Spleen (tissue), 11 donors: ENCODE data around the gene GREB1. TPM values are rescaled to one million over a fixed set of nuclear protein-coding genes. Genes with fewer than 3 reads are reported as not detected.

Experiments used
- DNase-seq: peaks from one replicate; pipeline ENCODE4 v3.0.0-alpha.2; 2020
- H3K27ac ChIP-seq, 8 donors: fragments of 200-600 bp; sonication (generic) in 7 of 8; 1 replicate in 4 of 8; 2 replicates in 4 of 8; pipeline versions ENCODE4 v1.5.0 to v1.8.0; 2016 to 2021; ENCODE audit warnings: inconsistent platforms in 4 of 8, mild to moderate bottlenecking in 4 of 8, moderate library complexity in 1 of 8
- H3K27me3 ChIP-seq, 7 donors: fragments of 200-600 bp; sonication (generic) in 6 of 7; replicated peaks in 1 of 7; 1 replicate in 4 of 7; 2 replicates in 3 of 7; pipeline versions ENCODE4 v1.5.0 to v1.8.0; 2016 to 2021; ENCODE audit warnings: inconsistent platforms in 3 of 7, mild to moderate bottlenecking in 1 of 7
- H3K36me3 ChIP-seq, 6 donors: fragments of 200-600 bp; sonication (generic) in 5 of 6; 1 replicate in 4 of 6; 2 replicates in 2 of 6; pipeline versions ENCODE4 v1.5.0 to v1.8.0; 2016 to 2021; ENCODE audit warnings: inconsistent platforms in 2 of 6
- H3K4me1 ChIP-seq, 6 donors: fragments of 200-600 bp; sonication (generic) in 5 of 6; 1 replicate in 3 of 6; 2 replicates in 3 of 6; pipeline versions ENCODE4 v1.5.0 to v1.8.0; 2016 to 2021; ENCODE audit warnings: inconsistent platforms in 3 of 6
- H3K4me3 ChIP-seq, 8 donors: fragments of 200-600 bp; sonication (generic) in 7 of 8; 1 replicate in 4 of 8; 2 replicates in 4 of 8; pipeline versions ENCODE4 v1.5.0 to v1.8.0; 2016 to 2021; ENCODE audit warnings: inconsistent platforms in 4 of 8, mild to moderate bottlenecking in 4 of 8, moderate library complexity in 2 of 8
- H3K9me3 ChIP-seq, 8 donors: fragments of 200-600 bp; sonication (generic) in 7 of 8; 1 replicate in 4 of 8; 2 replicates in 4 of 8; pipeline versions ENCODE4 v1.5.0 to v1.8.0; 2016 to 2021; ENCODE audit warnings: inconsistent platforms in 4 of 8
- CTCF ChIP-seq, 11 experiments: fragments of 200-600 bp in 7 of 11; fragments of 450-650 bp in 4 of 11; sonication (generic) in 4 of 11; IDR thresholded peaks in 8 of 11; conservative IDR thresholded peaks in 3 of 11; 1 replicate in 7 of 11; 2 replicates in 4 of 11; pipeline versions ENCODE4 v1.4.0 to v1.8.0; 2016 to 2021; ENCODE audit warnings: antibody characterized with exemption in 11 of 11, inconsistent platforms in 4 of 11, mild to moderate bottlenecking in 1 of 11
- POLR2A ChIP-seq, 3 donors: fragments of 450-650 bp; IDR thresholded peaks; one replicate each; pipeline ENCODE4 v1.5.1; 2017; ENCODE audit warnings: antibody characterized with exemption in 3 of 3, mild to moderate bottlenecking in 1 of 3
- POLR2AphosphoS5 ChIP-seq, 3 donors: sonication (generic); formaldehyde crosslinking; IDR thresholded peaks; one replicate each; pipeline ENCODE4 v1.5.1; 2017; ENCODE audit warnings: antibody characterized with exemption in 3 of 3
- WGBS, 5 donors: extraction: QIAGEN DNeasy Blood & Tissue Kit in 3 of 5; methylation state at CpG; one replicate each; pipeline versions ENCODE4 v1.1.5 to v1.1.7; 2013 to 2018; 5-methylcytosine and 5-hydroxymethylcytosine counted together
- intact Hi-C: fragments of 100-400 bp; cut with DNase I; formaldehyde crosslinking; loops from one replicate; pipeline ENCODE4 v1.15.0; 2023; ENCODE audit warnings: low total_unique reads
- polyA plus RNA-seq, 3 donors: library from polyadenylated mRNA; stranded (reverse); fragments of 200-250 nt; gene quantifications; one replicate each; pipeline ENCODE4 v1.2.1, GENCODE V29; 2013
- total RNA-seq, 7 donors: library from RNA; depleted of rRNA in 3 of 7; stranded (reverse); fragments of >200 nt in 3 of 7; fragmentation: NEBNext Ultra II Directional in 4 of 7; extraction: Animal tissue kit (Norgen Biotek cat#: 25700) in 4 of 7; gene quantifications; one replicate each; pipeline versions ENCODE4 v1.1.0 to v1.2.1, GENCODE V29; 2016 to 2021
- donor health status: healthy with polysubstance abuse.
- donor health status: DM: no; HTN: no; CAD: no; lungs with moderate emphysema.
- donor health status: DM: no; HTN: no; CAD: no.
- donor health status: Bipolar disorder and iron deficiency.
- donor health status: healthy.
- donor health status: DM: no; HTN: no; CAD: no.
- donor health status: DM: yes; HTN: yes; CAD: no.

GREB1 gene
- total and polyA plus RNA-seq, 10 donors, result 0.06 to 1.6 (median 0.51) TPM; not detected in 1

- DNase-seq, result no peak
- Histone ChIP-seq H3K9me3 (no peaks in the 10 kb centered on the region), H3K27me3 (peaks cover 0 to 65% (median 3%) of the 10 kb centered on the region in 7 donors), H3K4me1 (peaks cover 0 to 5% (median 0%) of the 10 kb centered on the region in 6 donors), H3K27ac (no peak overlapping the region), H3K4me3 (no peak overlapping the region), H3K36me3 (no peaks in the 10 kb centered on the region)
- intact Hi-C loops, result no loop called here
- WGBS, 5 donors, result 80 to 93% (median 88%) methylated on average over 7 of the region's 7 CpGs
- TF ChIP-seq POLR2A (IDR thresholded peaks at IDR 0.05), result no peak
- no peak for TF ChIP-seq POLR2AphosphoS5 (IDR thresholded peaks at IDR 0.05)
- TF ChIP-seq CTCF (IDR thresholded peaks at IDR 0.05 in 8 of 11, conservative IDR thresholded peaks at IDR 0.05 in 3 of 11), result no peak
Observed at GRCh38 chr2:11535899-11536344, 2.1 kb downstream of the GREB1 start.

- TF ChIP-seq POLR2AphosphoS5 (IDR thresholded peaks at IDR 0.05) (no peak), CTCF (IDR thresholded peaks at IDR 0.05 in 8 of 11, conservative IDR thresholded peaks at IDR 0.05 in 3 of 11) (no peak), POLR2A (IDR thresholded peaks at IDR 0.05) (no peak)
- intact Hi-C loops, result no loop called here
Observed at GRCh38 chr2:11537951-11538350, 4.1 kb downstream of the GREB1 start.

GRCh38 chr2:11539317-11540147 is 5.7 kb downstream of the GREB1 start:
- no peak for DNase-seq
- Histone ChIP-seq H3K27me3 (peaks cover 0 to 85% (median 0%) of the 10 kb centered on the region in 7 donors), H3K9me3 (no peaks in the 10 kb centered on the region), H3K36me3 (no peaks in the 10 kb centered on the region), H3K4me1 (no peaks in the 10 kb centered on the region), H3K4me3 (no peak overlapping the region), H3K27ac (no peak overlapping the region)
- 62 to 70% (median 66%) methylated on average over 14 to 18 of the region's 18 CpGs for WGBS, 5 donors
- intact Hi-C loops, result no loop called here
- TF ChIP-seq POLR2AphosphoS5 (IDR thresholded peaks at IDR 0.05), result no peak
- TF ChIP-seq CTCF (IDR thresholded peaks at IDR 0.05 in 8 of 11, conservative IDR thresholded peaks at IDR 0.05 in 3 of 11), result no peak
- TF ChIP-seq POLR2A (IDR thresholded peaks at IDR 0.05), result no peak

More at GRCh38 chr2:11537951-11538350, 4.1 kb downstream of the GREB1 start:
- H3K27ac ChIP-seq, result no peak overlapping the region
- WGBS, 5 donors, result 86 to 92% (median 89%) methylated on average over 12 to 13 of the region's 13 CpGs
- no peak overlapping the region for H3K4me3 ChIP-seq
- H3K4me1 ChIP-seq, result peaks cover 0 to 5% (median 0%) of the 10 kb centered on the region in 6 donors
- no peaks in the 10 kb centered on the region for H3K9me3 ChIP-seq
- no peaks in the 10 kb centered on the region for H3K36me3 ChIP-seq
- no peak for DNase-seq
- peaks cover 0 to 84% (median 3%) of the 10 kb centered on the region in 7 donors for H3K27me3 ChIP-seq
